K562 (cell line): Measurements from ENCODE around the gene ANTKMT.

Source experiments
- HDAC1 ChIP-seq, 2 experiments: fragments of 450-650 bp; IDR thresholded peaks; 2 replicates each; pipeline ENCODE4 v1.6.1; 2016 to 2017; ENCODE audit warnings: inconsistent platforms in 1 of 2, mild to moderate bottlenecking in 1 of 2, moderate library complexity in 1 of 2
- HEY1 ChIP-seq: fragments of 250-450 bp; sonication (Bioruptor Pico); IDR thresholded peaks from 2 replicates; pipeline ENCODE4 v1.5.0; 2020; ENCODE audit warnings: mild to moderate bottlenecking, moderate library complexity, borderline replicate concordance
- HMGN3 ChIP-seq: IDR thresholded peaks from 2 replicates; pipeline ENCODE4 v1.6.1; 2011; ENCODE audit warnings: borderline replicate concordance, low read depth, mild to moderate bottlenecking, mixed read lengths, low read length; ENCODE audit not compliant: insufficient read length; ENCODE audit errors: extremely low read depth
- JUND ChIP-seq, 2 experiments: IDR thresholded peaks; 2 replicates in 1 of 2; 3 replicates in 1 of 2; pipeline ENCODE4 v1.6.1; 2011; ENCODE audit warnings: borderline replicate concordance in 2 of 2, low read depth in 2 of 2, low read length in 2 of 2, improper control_type of control experiment in 1 of 2, missing biosample characterization in 1 of 2, missing genetic modification characterization in 1 of 2, missing genetic modification reagents in 1 of 2
- TEAD4 ChIP-seq, 2 experiments: sonication (generic) in 1 of 2; formaldehyde crosslinking in 1 of 2; IDR thresholded peaks; 2 replicates each; pipeline versions ENCODE4 v1.6.1 to v1.8.0; 2012 to 2022; ENCODE audit warnings: borderline replicate concordance in 1 of 2, inconsistent platforms in 1 of 2, low read length in 1 of 2, mild to moderate bottlenecking in 1 of 2, missing genetic modification reagents in 1 of 2
- ZNF75A ChIP-seq: fragments of 450-650 bp; formaldehyde crosslinking; IDR thresholded peaks from 2 replicates; pipeline ENCODE4 v1.4.0; 2020; ENCODE audit warnings: mild to moderate bottlenecking
- TF ChIP-seq, protein P1 (sequence below): IDR thresholded peaks from 3 replicates; pipeline ENCODE4 v1.6.1; 2011; ENCODE audit warnings: borderline replicate concordance, mild to moderate bottlenecking, moderate library complexity; ENCODE audit not compliant: insufficient read length; ENCODE audit errors: extremely low read depth
- TF ChIP-seq, protein P2 (sequence below), 3 experiments: IDR thresholded peaks in 2 of 3; conservative IDR thresholded peaks in 1 of 3; 2 replicates each; pipeline ENCODE4 v1.5.1; 2011 to 2012; ENCODE audit warnings: low read length in 3 of 3, mild to moderate bottlenecking in 3 of 3, control low read depth in 2 of 3, improper control_type of control experiment in 1 of 3, inconsistent platforms in 1 of 3, low read depth in 1 of 3, mixed read lengths in 1 of 3, moderate library complexity in 1 of 3; ENCODE audit not compliant: insufficient read depth in 2 of 3

DNA sequence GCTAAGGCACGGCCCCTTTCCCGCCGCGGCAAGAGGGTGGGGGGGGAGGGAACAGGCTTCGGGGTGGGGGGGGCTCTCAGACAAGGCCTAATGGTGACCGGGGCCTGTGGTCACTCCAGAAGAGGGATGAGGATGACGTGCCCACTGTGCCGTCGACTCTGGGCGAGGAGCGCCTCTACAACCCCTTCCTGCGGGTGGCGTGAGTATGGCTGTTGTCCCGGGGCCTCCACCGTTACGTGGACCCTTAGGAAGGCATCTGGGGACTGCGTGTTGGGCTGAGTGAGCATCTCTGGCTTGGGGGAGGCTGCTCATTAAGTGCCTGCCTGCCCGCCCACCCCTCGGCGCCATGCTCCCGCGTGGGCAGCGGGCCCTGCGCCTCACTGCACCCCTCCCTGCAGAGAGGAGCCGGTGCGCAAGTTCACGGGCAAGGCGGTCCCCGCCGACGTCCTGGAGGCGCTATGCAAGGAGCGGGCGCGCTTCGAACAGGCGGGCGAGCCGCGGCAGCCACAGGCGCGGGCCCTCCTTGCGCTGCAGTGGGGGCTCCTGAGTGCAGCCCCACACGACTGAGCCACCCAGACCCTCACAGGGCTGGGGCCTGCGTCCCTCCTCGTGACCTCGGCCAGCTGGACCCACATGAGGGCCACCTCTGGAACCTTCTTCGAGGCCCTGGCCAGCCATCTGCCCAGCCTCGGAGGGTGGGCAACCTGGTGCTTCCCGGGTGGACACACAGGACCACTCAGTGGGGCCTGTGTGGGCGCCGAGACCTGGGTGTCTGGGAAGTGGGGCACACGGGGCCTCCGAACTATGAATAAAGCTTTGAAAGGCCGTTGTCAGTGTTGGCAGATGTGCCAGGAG is 8.2 kb downstream of the ANTKMT start:
- TF ChIP-seq HMGN3 (no peak), JUND (IDR thresholded peaks at IDR 0.05; ENCODE audit: borderline replicate concordance, low read depth, low read length) (no peak), JUND (tag; IDR thresholded peaks at IDR 0.05; ENCODE audit: borderline replicate concordance, low read depth, low read length) (no peak), ZNF75A (CRISPR knock-in tag) (no peak), HEY1 (CRISPR knock-in tag) (no peak), TEAD4 (IDR thresholded peaks at IDR 0.05; ENCODE audit: low read length) (no peak), TEAD4 (CRISPR knock-in tag; IDR thresholded peaks at IDR 0.05; ENCODE audit: borderline replicate concordance) (no peak), HDAC1 (IDR thresholded peaks at IDR 0.05) (no peak)
- TF ChIP-seq, protein P1, sequence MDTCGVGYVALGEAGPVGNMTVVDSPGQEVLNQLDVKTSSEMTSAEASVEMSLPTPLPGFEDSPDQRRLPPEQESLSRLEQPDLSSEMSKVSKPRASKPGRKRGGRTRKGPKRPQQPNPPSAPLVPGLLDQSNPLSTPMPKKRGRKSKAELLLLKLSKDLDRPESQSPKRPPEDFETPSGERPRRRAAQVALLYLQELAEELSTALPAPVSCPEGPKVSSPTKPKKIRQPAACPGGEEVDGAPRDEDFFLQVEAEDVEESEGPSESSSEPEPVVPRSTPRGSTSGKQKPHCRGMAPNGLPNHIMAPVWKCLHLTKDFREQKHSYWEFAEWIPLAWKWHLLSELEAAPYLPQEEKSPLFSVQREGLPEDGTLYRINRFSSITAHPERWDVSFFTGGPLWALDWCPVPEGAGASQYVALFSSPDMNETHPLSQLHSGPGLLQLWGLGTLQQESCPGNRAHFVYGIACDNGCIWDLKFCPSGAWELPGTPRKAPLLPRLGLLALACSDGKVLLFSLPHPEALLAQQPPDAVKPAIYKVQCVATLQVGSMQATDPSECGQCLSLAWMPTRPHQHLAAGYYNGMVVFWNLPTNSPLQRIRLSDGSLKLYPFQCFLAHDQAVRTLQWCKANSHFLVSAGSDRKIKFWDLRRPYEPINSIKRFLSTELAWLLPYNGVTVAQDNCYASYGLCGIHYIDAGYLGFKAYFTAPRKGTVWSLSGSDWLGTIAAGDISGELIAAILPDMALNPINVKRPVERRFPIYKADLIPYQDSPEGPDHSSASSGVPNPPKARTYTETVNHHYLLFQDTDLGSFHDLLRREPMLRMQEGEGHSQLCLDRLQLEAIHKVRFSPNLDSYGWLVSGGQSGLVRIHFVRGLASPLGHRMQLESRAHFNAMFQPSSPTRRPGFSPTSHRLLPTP: no peak
- TF ChIP-seq, protein P2, sequence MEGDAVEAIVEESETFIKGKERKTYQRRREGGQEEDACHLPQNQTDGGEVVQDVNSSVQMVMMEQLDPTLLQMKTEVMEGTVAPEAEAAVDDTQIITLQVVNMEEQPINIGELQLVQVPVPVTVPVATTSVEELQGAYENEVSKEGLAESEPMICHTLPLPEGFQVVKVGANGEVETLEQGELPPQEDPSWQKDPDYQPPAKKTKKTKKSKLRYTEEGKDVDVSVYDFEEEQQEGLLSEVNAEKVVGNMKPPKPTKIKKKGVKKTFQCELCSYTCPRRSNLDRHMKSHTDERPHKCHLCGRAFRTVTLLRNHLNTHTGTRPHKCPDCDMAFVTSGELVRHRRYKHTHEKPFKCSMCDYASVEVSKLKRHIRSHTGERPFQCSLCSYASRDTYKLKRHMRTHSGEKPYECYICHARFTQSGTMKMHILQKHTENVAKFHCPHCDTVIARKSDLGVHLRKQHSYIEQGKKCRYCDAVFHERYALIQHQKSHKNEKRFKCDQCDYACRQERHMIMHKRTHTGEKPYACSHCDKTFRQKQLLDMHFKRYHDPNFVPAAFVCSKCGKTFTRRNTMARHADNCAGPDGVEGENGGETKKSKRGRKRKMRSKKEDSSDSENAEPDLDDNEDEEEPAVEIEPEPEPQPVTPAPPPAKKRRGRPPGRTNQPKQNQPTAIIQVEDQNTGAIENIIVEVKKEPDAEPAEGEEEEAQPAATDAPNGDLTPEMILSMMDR (IDR thresholded peaks at IDR 0.05 in 2 of 3, conservative IDR thresholded peaks at IDR 0.05 in 1 of 3; ENCODE audit: insufficient read depth in 2 of 3, low read depth in 1 of 3, low read length in 3 of 3): no peak
